ENCODE measurements around the gene GJE1. TPM values are rescaled to one million over a fixed set of nuclear protein-coding genes. Genes with fewer than 3 reads are reported as not detected.
A peak's percentile ranks its signal among the peaks of the same experiment; 100 is the strongest.
"Not testable (repeated sequence)": the region's sequence is repeated elsewhere in the genome, so short reads cannot be mapped to it uniquely, and the experiment has no call there.

Gene GJE1
- total and polyA plus RNA-seq, 2 donors = not detected

- WGBS = 91% methylated on average over 3 of the region's 3 CpGs
- no peak for DNase-seq (ENCODE audit: low read depth in 6 of 9, low spot score in 9 of 9)
- no peaks in the 10 kb centered on the region for H3K27me3 ChIP-seq (ENCODE audit: control insufficient read depth in 2 of 2, insufficient read depth in 1 of 2, low read length in 1 of 2)
Measured at GRCh38 chr6:142121342-142121741, 11.4 kb upstream of the GJE1 start.

GRCh38 chr6:142130814-142131213 lies 1.9 kb upstream of the GJE1 start:
- H3K9me3 ChIP-seq (ENCODE audit: control insufficient read depth in 2 of 2, insufficient read depth in 1 of 2, low read length in 1 of 2) = no peaks in the 10 kb centered on the region
- H3K27me3 ChIP-seq (ENCODE audit: control insufficient read depth in 2 of 2, insufficient read depth in 1 of 2, low read length in 1 of 2) = no peaks in the 10 kb centered on the region
- H3K4me1 ChIP-seq (ENCODE audit: control insufficient read depth in 2 of 2, insufficient read depth in 2 of 2, low read length in 2 of 2) = no peaks in the 10 kb centered on the region
- no peak overlapping the region for H3K4me3 ChIP-seq (ENCODE audit: low read length in 2 of 2)
- no peaks in the 10 kb centered on the region for H3K36me3 ChIP-seq (ENCODE audit: control insufficient read depth in 2 of 2, insufficient read depth in 2 of 2, low read length in 1 of 2)
- no peak overlapping the region for H3K27ac ChIP-seq (ENCODE audit: low read depth in 1 of 2, low read length in 1 of 2)
- WGBS = 98% methylated on average over 1 of the region's 1 CpG
- no peak for DNase-seq (ENCODE audit: low read depth in 6 of 9, low spot score in 9 of 9)

More at GRCh38 chr6:142121342-142121741, 11.4 kb upstream of the GJE1 start:
- Histone ChIP-seq H3K9me3 (ENCODE audit: control insufficient read depth in 2 of 2, insufficient read depth in 1 of 2, low read length in 1 of 2) (no peaks in the 10 kb centered on the region), H3K36me3 (ENCODE audit: control insufficient read depth in 2 of 2, insufficient read depth in 2 of 2, low read length in 1 of 2) (no peaks in the 10 kb centered on the region), H3K27ac (ENCODE audit: low read depth in 1 of 2, low read length in 1 of 2) (no peak overlapping the region), H3K4me1 (ENCODE audit: control insufficient read depth in 2 of 2, insufficient read depth in 2 of 2, low read length in 2 of 2) (no peaks in the 10 kb centered on the region), H3K4me3 (ENCODE audit: low read length in 2 of 2) (no peak overlapping the region)

- H3K27me3 ChIP-seq (ENCODE audit: control insufficient read depth in 2 of 2, insufficient read depth in 1 of 2, low read length in 1 of 2) = no peaks in the 10 kb centered on the region
- no peak overlapping the region for H3K4me3 ChIP-seq (ENCODE audit: low read length in 2 of 2)
- no peaks in the 10 kb centered on the region for H3K36me3 ChIP-seq (ENCODE audit: control insufficient read depth in 2 of 2, insufficient read depth in 2 of 2, low read length in 1 of 2)
- WGBS = 50% methylated on average over 2 of the region's 2 CpGs
- no peak overlapping the region for H3K27ac ChIP-seq (ENCODE audit: low read depth in 1 of 2, low read length in 1 of 2)
- no peaks in the 10 kb centered on the region for H3K4me1 ChIP-seq (ENCODE audit: control insufficient read depth in 2 of 2, insufficient read depth in 2 of 2, low read length in 2 of 2)
- DNase-seq (ENCODE audit: low read depth in 6 of 9, low spot score in 9 of 9) = no peak
- H3K9me3 ChIP-seq (ENCODE audit: control insufficient read depth in 2 of 2, insufficient read depth in 1 of 2, low read length in 1 of 2) = no peaks in the 10 kb centered on the region
Measured at GRCh38 chr6:142138876-142139275, 6.2 kb downstream of the GJE1 start.

GRCh38 chr6:142141531-142141930 lies 8.8 kb downstream of the GJE1 start:
- not testable (repeated sequence) for H3K4me3 ChIP-seq (ENCODE audit: low read length in 2 of 2); H3K4me1 ChIP-seq (ENCODE audit: control insufficient read depth in 2 of 2, insufficient read depth in 2 of 2, low read length in 2 of 2); DNase-seq (ENCODE audit: low read depth in 6 of 9, low spot score in 9 of 9); H3K9me3 ChIP-seq (ENCODE audit: control insufficient read depth in 2 of 2, insufficient read depth in 1 of 2, low read length in 1 of 2); H3K36me3 ChIP-seq (ENCODE audit: control insufficient read depth in 2 of 2, insufficient read depth in 2 of 2, low read length in 1 of 2); H3K27ac ChIP-seq (ENCODE audit: low read depth in 1 of 2, low read length in 1 of 2); H3K27me3 ChIP-seq (ENCODE audit: control insufficient read depth in 2 of 2, insufficient read depth in 1 of 2, low read length in 1 of 2)
- 98% methylated on average over 13 of the region's 13 CpGs for WGBS

- H3K36me3 ChIP-seq (ENCODE audit: control insufficient read depth in 2 of 2, insufficient read depth in 2 of 2, low read length in 1 of 2) = no peaks in the 10 kb centered on the region
- peak; percentile 98 to 100 (median 99) for DNase-seq (ENCODE audit: low read depth in 6 of 9, low spot score in 9 of 9)
- no peaks in the 10 kb centered on the region for H3K9me3 ChIP-seq (ENCODE audit: control insufficient read depth in 2 of 2, insufficient read depth in 1 of 2, low read length in 1 of 2)
- WGBS = 1% methylated on average over 38 of the region's 38 CpGs
- peak within 1 kb of the TSS; percentile 82 to 90 for H3K4me3 ChIP-seq (ENCODE audit: low read length in 2 of 2)
- peaks cover 0 to 2% of the 10 kb centered on the region in 2 donors for H3K4me1 ChIP-seq (ENCODE audit: control insufficient read depth in 2 of 2, insufficient read depth in 2 of 2, low read length in 2 of 2)
- no peaks in the 10 kb centered on the region for H3K27me3 ChIP-seq (ENCODE audit: control insufficient read depth in 2 of 2, insufficient read depth in 1 of 2, low read length in 1 of 2)
- peak within 1 kb of the TSS; percentile 55 to 61 for H3K27ac ChIP-seq (ENCODE audit: low read depth in 1 of 2, low read length in 1 of 2)
Measured at GRCh38 chr6:142146828-142147662, 14.3 kb downstream of the GJE1 start, which contains the start of the genes NMBR and VTA1. TSS of gene NMBR (minus strand) at chr6:142147122. CDS start at chr6:142088658, 58,464 bp downstream. TSS of gene VTA1 (plus strand) at chr6:142147263. CDS start at chr6:142147288, 25 bp downstream.

- Histone ChIP-seq H3K27me3 (ENCODE audit: control insufficient read depth in 2 of 2, insufficient read depth in 1 of 2, low read length in 1 of 2) (no peaks in the 10 kb centered on the region), H3K4me3 (ENCODE audit: low read length in 2 of 2) (no peak overlapping the region), H3K27ac (ENCODE audit: low read depth in 1 of 2, low read length in 1 of 2) (no peak overlapping the region), H3K36me3 (ENCODE audit: control insufficient read depth in 2 of 2, insufficient read depth in 2 of 2, low read length in 1 of 2) (no peaks in the 10 kb centered on the region), H3K4me1 (ENCODE audit: control insufficient read depth in 2 of 2, insufficient read depth in 2 of 2, low read length in 2 of 2) (no peaks in the 10 kb centered on the region), H3K9me3 (ENCODE audit: control insufficient read depth in 2 of 2, insufficient read depth in 1 of 2, low read length in 1 of 2) (no peaks in the 10 kb centered on the region)
- no peak for DNase-seq (ENCODE audit: low read depth in 6 of 9, low spot score in 9 of 9)
Measured at GRCh38 chr6:142152746-142153145, 20.0 kb downstream of the GJE1 start.

- no peak for DNase-seq (ENCODE audit: low read depth in 6 of 9, low spot score in 9 of 9)
- Histone ChIP-seq H3K4me3 (ENCODE audit: low read length in 2 of 2) (no peak overlapping the region), H3K9me3 (ENCODE audit: control insufficient read depth in 2 of 2, insufficient read depth in 1 of 2, low read length in 1 of 2) (no peaks in the 10 kb centered on the region), H3K27ac (ENCODE audit: low read depth in 1 of 2, low read length in 1 of 2) (no peak overlapping the region), H3K27me3 (ENCODE audit: control insufficient read depth in 2 of 2, insufficient read depth in 1 of 2, low read length in 1 of 2) (no peaks in the 10 kb centered on the region), H3K36me3 (ENCODE audit: control insufficient read depth in 2 of 2, insufficient read depth in 2 of 2, low read length in 1 of 2) (no peaks in the 10 kb centered on the region), H3K4me1 (ENCODE audit: control insufficient read depth in 2 of 2, insufficient read depth in 2 of 2, low read length in 2 of 2) (no peaks in the 10 kb centered on the region)
- 69% methylated on average over 2 of the region's 2 CpGs for WGBS
Measured at GRCh38 chr6:142153196-142153595, 20.5 kb downstream of the GJE1 start.

GRCh38 chr6:142154336-142154735 lies 21.6 kb downstream of the GJE1 start:
- H3K27me3 ChIP-seq (ENCODE audit: control insufficient read depth in 2 of 2, insufficient read depth in 1 of 2, low read length in 1 of 2) = no peaks in the 10 kb centered on the region
- no peak overlapping the region for H3K4me3 ChIP-seq (ENCODE audit: low read length in 2 of 2)
- no peak for DNase-seq (ENCODE audit: low read depth in 6 of 9, low spot score in 9 of 9)
- no peak overlapping the region for H3K27ac ChIP-seq (ENCODE audit: low read depth in 1 of 2, low read length in 1 of 2)
- H3K9me3 ChIP-seq (ENCODE audit: control insufficient read depth in 2 of 2, insufficient read depth in 1 of 2, low read length in 1 of 2) = no peaks in the 10 kb centered on the region
- 99% methylated on average over 1 of the region's 1 CpG for WGBS
- H3K36me3 ChIP-seq (ENCODE audit: control insufficient read depth in 2 of 2, insufficient read depth in 2 of 2, low read length in 1 of 2) = no peaks in the 10 kb centered on the region
- no peaks in the 10 kb centered on the region for H3K4me1 ChIP-seq (ENCODE audit: control insufficient read depth in 2 of 2, insufficient read depth in 2 of 2, low read length in 2 of 2)

- H3K27ac ChIP-seq (ENCODE audit: low read depth in 1 of 2, low read length in 1 of 2) = no peak overlapping the region
- no peak for DNase-seq (ENCODE audit: low read depth in 6 of 9, low spot score in 9 of 9)
- no peaks in the 10 kb centered on the region for H3K9me3 ChIP-seq (ENCODE audit: control insufficient read depth in 2 of 2, insufficient read depth in 1 of 2, low read length in 1 of 2)
- WGBS = 79% methylated on average over 3 of the region's 3 CpGs
- H3K4me1 ChIP-seq (ENCODE audit: control insufficient read depth in 2 of 2, insufficient read depth in 2 of 2, low read length in 2 of 2) = no peaks in the 10 kb centered on the region
- no peaks in the 10 kb centered on the region for H3K36me3 ChIP-seq (ENCODE audit: control insufficient read depth in 2 of 2, insufficient read depth in 2 of 2, low read length in 1 of 2)
- no peaks in the 10 kb centered on the region for H3K27me3 ChIP-seq (ENCODE audit: control insufficient read depth in 2 of 2, insufficient read depth in 1 of 2, low read length in 1 of 2)
- no peak overlapping the region for H3K4me3 ChIP-seq (ENCODE audit: low read length in 2 of 2)
Measured at GRCh38 chr6:142155091-142155490, 22.4 kb downstream of the GJE1 start.
